Thyroid gland (tissue), 4 donors: ENCODE results near the gene CCDC187. TPM values are rescaled to one million over a fixed set of nuclear protein-coding genes. Genes with fewer than 3 reads are reported as not detected.

Source experiments
- DNase-seq, 2 donors: peaks; one replicate each; pipeline ENCODE4 v3.0.0-alpha.2; 2019
- H3K27ac ChIP-seq, 3 donors: fragments of 200-600 bp; sonication (generic); 1 replicate in 2 of 3; 2 replicates in 1 of 3; pipeline ENCODE4 v1.5.1; 2016 to 2019; ENCODE audit warnings: mild to moderate bottlenecking in 1 of 3, moderate library complexity in 1 of 3
- H3K27me3 ChIP-seq: fragments of 200-600 bp; sonication (generic); one replicate; pipeline ENCODE4 v1.5.1; 2019
- H3K36me3 ChIP-seq, 2 donors: fragments of 200-600 bp; sonication (generic); one replicate each; pipeline ENCODE4 v1.5.1; 2016 to 2019
- H3K4me1 ChIP-seq, 2 donors: fragments of 200-600 bp; sonication (generic); one replicate each; pipeline ENCODE4 v1.5.1; 2017 to 2019
- H3K4me3 ChIP-seq, 3 donors: fragments of 200-600 bp; sonication (generic); replicated peaks in 1 of 3; 1 replicate in 2 of 3; 2 replicates in 1 of 3; pipeline ENCODE4 v1.5.1; 2016; ENCODE audit warnings: mild to moderate bottlenecking in 1 of 3
- H3K9me3 ChIP-seq: fragments of 200-600 bp; sonication (generic); one replicate; pipeline ENCODE4 v1.5.1; 2017
- POLR2A ChIP-seq, 2 donors: fragments of 450-650 bp; IDR thresholded peaks; one replicate each; pipeline ENCODE4 v1.6.1; 2017; ENCODE audit warnings: antibody characterized with exemption in 2 of 2, mild to moderate bottlenecking in 2 of 2, moderate library complexity in 1 of 2
- WGBS, 2 donors: methylation state at CpG; one replicate each; pipeline ENCODE4 v1.1.5; 2017; 5-methylcytosine and 5-hydroxymethylcytosine counted together
- intact Hi-C: fragments of 100-400 bp; cut with DNase I; formaldehyde crosslinking; loops from one replicate; pipeline ENCODE4 v1.15.1; 2023
- total RNA-seq, 4 donors: library from RNA; depleted of rRNA; stranded (reverse); fragments of >200 nt; gene quantifications; one replicate each; pipeline ENCODE4 v1.2.3, GENCODE V29; 2016
- TF ChIP-seq, protein P1 (sequence below), 6 experiments: fragments of 200-600 bp in 3 of 6; fragments of 450-650 bp in 3 of 6; sonication (generic) in 3 of 6; IDR thresholded peaks; one replicate each; pipeline ENCODE4 v1.5.1; 2016 to 2019; ENCODE audit warnings: antibody characterized with exemption in 6 of 6, mild to moderate bottlenecking in 2 of 6, inconsistent platforms in 1 of 6, moderate library complexity in 1 of 6

Gene CCDC187
- total RNA-seq, 4 donors from 2014 or later, result 5.2 to 9.1 (median 6.2) TPM

DNA sequence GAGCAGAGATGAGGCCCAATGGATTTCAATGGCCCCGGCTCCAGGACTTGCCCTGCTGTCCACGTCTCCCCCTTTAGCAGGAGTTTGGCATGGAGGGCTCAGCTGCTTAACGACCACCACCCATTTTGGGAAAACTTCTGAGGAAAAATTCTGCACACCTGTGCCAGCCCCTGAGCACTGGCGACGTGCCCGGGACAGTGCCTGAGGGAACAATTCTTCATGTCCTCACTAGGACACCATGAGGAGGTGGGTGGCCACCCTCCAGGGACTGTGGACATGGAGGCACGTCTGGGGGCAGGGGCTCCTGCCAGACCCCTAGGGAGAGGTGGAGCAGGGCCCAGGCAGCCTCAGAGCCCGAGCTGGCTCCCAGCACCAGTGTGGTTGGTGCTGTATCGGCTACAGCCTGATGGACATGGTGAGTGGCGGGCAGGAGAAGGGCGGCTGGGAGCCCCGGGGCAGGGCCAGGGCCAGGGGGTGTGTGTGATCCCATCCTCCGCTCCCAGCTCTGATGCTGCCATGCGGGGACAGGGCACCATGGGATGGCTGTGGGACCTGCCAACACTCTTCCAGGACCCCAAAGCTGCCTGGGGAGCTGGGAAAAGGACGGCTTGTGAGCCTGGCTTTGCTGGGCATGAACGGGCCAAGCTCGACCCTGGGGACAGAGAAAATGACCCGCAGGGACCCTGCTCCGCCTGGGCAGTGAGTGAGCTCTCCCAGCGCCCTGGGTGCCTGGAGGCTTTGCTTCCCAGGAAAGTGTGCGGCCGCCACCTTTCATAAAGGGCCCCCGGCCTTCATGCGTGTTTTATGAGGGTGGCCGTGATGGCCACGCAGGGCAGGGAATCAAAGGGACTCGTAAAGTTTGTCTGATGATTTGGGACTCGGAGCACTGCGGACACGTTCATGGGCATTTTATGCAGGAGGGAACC, 54.7 kb downstream of the CCDC187 start:
- TF ChIP-seq POLR2A (IDR thresholded peaks at IDR 0.05), result no peak
- TF ChIP-seq, protein P1, sequence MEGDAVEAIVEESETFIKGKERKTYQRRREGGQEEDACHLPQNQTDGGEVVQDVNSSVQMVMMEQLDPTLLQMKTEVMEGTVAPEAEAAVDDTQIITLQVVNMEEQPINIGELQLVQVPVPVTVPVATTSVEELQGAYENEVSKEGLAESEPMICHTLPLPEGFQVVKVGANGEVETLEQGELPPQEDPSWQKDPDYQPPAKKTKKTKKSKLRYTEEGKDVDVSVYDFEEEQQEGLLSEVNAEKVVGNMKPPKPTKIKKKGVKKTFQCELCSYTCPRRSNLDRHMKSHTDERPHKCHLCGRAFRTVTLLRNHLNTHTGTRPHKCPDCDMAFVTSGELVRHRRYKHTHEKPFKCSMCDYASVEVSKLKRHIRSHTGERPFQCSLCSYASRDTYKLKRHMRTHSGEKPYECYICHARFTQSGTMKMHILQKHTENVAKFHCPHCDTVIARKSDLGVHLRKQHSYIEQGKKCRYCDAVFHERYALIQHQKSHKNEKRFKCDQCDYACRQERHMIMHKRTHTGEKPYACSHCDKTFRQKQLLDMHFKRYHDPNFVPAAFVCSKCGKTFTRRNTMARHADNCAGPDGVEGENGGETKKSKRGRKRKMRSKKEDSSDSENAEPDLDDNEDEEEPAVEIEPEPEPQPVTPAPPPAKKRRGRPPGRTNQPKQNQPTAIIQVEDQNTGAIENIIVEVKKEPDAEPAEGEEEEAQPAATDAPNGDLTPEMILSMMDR (IDR thresholded peaks at IDR 0.05), result no peak
- H3K4me3 ChIP-seq, result no peak overlapping the region
- H3K4me1 ChIP-seq, result peaks cover 10 to 13% of the 10 kb centered on the region in 2 donors
- no peak overlapping the region for H3K27ac ChIP-seq
- H3K9me3 ChIP-seq, result no peaks in the 10 kb centered on the region
- DNase-seq, result no peak
- intact Hi-C loops, result loop anchor here (10.0 kb wide), 1 partner anchor 284 kb away; the partner anchor contains the start of gene UBAC1
- H3K27me3 ChIP-seq, result no peaks in the 10 kb centered on the region
- no peaks in the 10 kb centered on the region for H3K36me3 ChIP-seq
- WGBS, 2 donors, result 78 to 82% methylated on average over 24 to 29 of the region's 30 CpGs

DNA sequence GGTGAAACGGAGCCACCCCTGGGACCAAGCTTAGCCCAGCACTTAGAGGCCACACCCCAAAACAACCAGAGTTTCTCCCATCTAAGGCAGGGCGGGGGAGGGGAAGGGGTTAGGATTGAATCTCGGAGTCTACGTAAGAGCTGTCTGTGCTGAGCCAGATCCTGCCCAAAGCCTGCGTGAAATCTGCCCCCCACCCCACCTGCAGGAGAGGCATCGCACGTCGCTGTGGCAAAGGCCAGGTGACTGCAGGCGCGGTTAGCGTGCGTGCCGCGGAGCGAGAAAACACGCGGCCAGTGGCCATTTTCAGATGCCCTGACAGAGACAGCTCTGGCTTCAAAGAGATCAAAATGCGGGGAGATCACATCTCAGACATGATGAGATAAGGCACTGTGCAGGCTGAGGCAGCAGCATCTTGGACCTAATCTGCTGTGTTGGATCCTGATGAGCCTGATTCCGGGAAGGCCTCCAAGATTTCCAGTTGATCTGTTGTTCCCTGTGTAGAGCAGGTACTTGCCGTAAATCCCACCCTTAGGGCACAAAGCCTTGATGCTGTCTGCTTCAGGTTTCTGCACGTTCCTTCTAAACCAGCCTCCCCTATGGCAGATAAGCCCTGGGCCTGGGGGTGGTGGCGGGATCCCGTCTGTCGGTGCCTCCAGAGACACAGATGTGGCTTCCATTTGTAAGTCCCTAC, 55.8 kb downstream of the CCDC187 start:
- 74 to 76% methylated on average over 23 of the region's 24 CpGs for WGBS, 2 donors
- H3K9me3 ChIP-seq, result no peaks in the 10 kb centered on the region
- H3K36me3 ChIP-seq, result no peaks in the 10 kb centered on the region
- no peak overlapping the region for H3K27ac ChIP-seq
- DNase-seq, result no peak
- intact Hi-C loops, result loop anchor here (10.0 kb wide), 1 partner anchor 283 kb away; the partner anchor contains the start of gene UBAC1
- no peak overlapping the region for H3K4me3 ChIP-seq
- TF ChIP-seq POLR2A (IDR thresholded peaks at IDR 0.05), result no peak
- TF ChIP-seq, protein P1 (IDR thresholded peaks at IDR 0.05), result no peak
- peaks cover 20 to 21% of the 10 kb centered on the region in 2 donors for H3K4me1 ChIP-seq
- no peaks in the 10 kb centered on the region for H3K27me3 ChIP-seq

DNA sequence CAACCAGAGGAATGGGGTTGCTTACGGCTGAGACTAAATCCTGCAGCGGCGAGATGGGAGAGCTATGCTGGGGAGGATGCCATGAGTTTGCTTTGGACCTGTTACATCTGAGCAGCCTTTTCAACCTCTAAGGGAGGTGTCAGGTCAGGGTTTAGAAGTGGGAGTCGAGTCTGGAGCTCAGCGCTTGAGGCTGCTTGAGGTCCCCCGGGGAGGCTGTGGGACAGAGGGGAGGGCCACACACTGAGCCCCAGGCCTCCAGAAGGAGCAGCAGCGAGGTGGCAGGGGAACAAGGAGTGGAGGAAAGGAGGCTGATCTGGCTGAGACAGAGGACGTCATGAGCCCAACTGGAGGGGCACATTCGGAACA, 56.4 kb downstream of the CCDC187 start:
- Histone ChIP-seq H3K27ac (no peak overlapping the region), H3K27me3 (no peaks in the 10 kb centered on the region), H3K4me3 (no peak overlapping the region), H3K36me3 (no peaks in the 10 kb centered on the region), H3K9me3 (no peaks in the 10 kb centered on the region), H3K4me1 (peaks cover 20 to 27% of the 10 kb centered on the region in 2 donors)
- no peak for DNase-seq
- WGBS, 2 donors, result 54 to 59% methylated on average over 7 to 8 of the region's 9 CpGs
- intact Hi-C loops, result loop anchor here (10.0 kb wide), 1 partner anchor 283 kb away; the partner anchor contains the start of gene UBAC1
- TF ChIP-seq, protein P1 (IDR thresholded peaks at IDR 0.05), result no peak
- TF ChIP-seq POLR2A (IDR thresholded peaks at IDR 0.05), result no peak

DNA sequence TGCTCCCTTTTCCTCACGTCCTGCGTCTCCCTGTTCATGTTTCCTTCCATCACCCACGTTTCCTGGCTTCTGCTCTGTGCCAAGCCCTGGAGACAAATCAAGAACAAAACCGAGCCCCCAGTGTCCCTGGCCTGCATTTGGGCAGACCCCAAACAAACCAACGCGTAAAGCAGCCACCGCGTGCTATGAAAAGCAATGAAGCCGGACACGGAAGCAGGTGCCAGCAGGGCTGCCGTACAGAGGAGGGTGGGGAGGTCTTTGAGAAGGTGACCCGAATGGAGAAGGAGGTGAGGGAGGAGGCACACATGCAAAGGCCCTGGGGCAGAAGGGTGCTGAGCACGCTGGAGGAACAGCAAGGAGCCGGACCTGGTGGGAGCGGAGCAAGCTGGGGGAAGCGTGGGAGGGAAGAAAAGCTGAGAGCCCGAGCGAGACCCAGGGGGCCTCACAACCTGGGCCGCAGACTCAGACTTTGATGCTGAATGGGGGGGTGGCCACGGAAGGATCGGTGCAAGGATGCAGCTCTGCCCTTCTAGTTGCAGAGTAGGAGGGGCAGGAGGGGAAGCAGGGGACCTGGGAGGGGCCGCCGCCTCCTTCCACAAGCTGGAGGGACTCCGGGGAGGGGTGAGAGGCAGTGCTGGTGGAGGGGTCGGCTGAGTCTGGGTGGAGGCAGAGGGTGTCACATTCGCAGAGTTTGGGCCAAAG, 56.9 kb downstream of the CCDC187 start:
- TF ChIP-seq, protein P1 (IDR thresholded peaks at IDR 0.05), result no peak
- no peak for TF ChIP-seq POLR2A (IDR thresholded peaks at IDR 0.05)
- Histone ChIP-seq H3K4me3 (no peak overlapping the region), H3K27me3 (no peaks in the 10 kb centered on the region), H3K4me1 (peaks cover 20 to 32% of the 10 kb centered on the region in 2 donors), H3K36me3 (no peaks in the 10 kb centered on the region), H3K27ac (no peak overlapping the region), H3K9me3 (no peaks in the 10 kb centered on the region)
- intact Hi-C loops, result loop anchor here (10.0 kb wide), 1 partner anchor 282 kb away; the partner anchor contains the start of gene UBAC1
- no peak for DNase-seq
- WGBS, 2 donors, result 71 to 76% methylated on average over 26 of the region's 26 CpGs
